ENCODE measurements around the gene LHPP.

LHPP gene

DNA sequence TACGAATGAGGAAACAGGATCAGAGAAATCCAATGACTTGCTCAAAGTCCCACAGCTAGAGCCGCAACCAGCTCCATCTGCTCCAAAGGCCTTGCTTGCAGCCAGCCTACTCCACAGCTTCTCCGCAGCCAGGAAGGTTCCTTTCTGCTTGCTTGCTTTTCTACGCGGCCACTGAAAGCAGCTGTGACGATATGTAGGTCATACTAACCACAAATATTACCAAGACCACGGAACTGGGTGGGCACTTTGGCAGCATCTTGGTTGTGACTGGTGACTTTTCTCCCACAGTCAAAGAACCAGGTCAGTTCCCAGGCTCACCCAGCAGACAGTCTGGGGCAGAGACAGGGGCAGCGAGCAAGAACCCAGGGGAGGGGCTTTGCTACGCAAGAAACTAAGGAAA is 196.2 kb downstream of the LHPP start:
- H3K27ac ChIP-seq, result no peak overlapping the region
- no peak for TF ChIP-seq ZFX (IDR thresholded peaks at IDR 0.05)
- TF ChIP-seq, protein P1, sequence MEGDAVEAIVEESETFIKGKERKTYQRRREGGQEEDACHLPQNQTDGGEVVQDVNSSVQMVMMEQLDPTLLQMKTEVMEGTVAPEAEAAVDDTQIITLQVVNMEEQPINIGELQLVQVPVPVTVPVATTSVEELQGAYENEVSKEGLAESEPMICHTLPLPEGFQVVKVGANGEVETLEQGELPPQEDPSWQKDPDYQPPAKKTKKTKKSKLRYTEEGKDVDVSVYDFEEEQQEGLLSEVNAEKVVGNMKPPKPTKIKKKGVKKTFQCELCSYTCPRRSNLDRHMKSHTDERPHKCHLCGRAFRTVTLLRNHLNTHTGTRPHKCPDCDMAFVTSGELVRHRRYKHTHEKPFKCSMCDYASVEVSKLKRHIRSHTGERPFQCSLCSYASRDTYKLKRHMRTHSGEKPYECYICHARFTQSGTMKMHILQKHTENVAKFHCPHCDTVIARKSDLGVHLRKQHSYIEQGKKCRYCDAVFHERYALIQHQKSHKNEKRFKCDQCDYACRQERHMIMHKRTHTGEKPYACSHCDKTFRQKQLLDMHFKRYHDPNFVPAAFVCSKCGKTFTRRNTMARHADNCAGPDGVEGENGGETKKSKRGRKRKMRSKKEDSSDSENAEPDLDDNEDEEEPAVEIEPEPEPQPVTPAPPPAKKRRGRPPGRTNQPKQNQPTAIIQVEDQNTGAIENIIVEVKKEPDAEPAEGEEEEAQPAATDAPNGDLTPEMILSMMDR (conservative IDR thresholded peaks at IDR 0.05), result no peak

DNA sequence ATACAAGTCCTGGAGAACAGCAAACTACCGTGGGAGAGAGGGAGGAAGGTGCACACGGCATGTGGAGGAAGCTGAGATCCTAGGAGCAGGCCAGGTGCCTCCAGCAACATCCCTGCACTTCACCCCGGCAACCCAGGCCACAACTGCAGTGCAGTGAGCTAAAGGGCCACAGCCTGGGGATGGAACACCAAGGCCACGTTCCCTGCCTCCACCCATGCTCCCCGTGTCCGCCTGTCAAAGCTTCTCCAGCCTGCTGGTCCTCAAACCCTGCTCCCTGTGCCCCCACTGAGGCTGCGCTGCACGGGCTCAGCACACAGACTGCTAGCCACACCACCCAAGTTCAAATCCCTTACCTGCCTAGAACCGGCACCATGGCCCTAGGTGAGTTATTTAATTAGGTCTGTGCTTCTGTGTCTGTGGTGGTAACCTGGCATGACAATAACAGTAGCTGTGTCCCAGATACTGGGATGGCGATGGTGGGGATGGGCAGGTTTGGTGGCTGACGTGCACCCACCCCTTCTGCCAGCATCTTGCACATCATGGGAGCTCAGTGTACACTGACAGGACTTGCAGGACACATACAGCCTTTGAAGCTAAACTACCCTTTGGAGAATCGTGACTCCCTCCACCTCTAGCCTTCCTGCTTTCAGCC is 197.1 kb downstream of the LHPP start:
- no peak for TF ChIP-seq ZFX (IDR thresholded peaks at IDR 0.05)
- TF ChIP-seq, protein P1 (conservative IDR thresholded peaks at IDR 0.05), result no peak
- H3K27ac ChIP-seq, result no peak overlapping the region

GRCh38 chr10:124659380-124659779 is 197.8 kb downstream of the LHPP start:
- TF ChIP-seq ZFX (IDR thresholded peaks at IDR 0.05), result no peak
- TF ChIP-seq, protein P1 (conservative IDR thresholded peaks at IDR 0.05), result no peak
- H3K27ac ChIP-seq, result no peak overlapping the region

- H3K27ac ChIP-seq, result no peak overlapping the region
- no peak for TF ChIP-seq ZFX (IDR thresholded peaks at IDR 0.05)
- TF ChIP-seq, protein P1 (conservative IDR thresholded peaks at IDR 0.05), result no peak
Measured at GRCh38 chr10:124660404-124661125, 198.9 kb downstream of the LHPP start.

DNA sequence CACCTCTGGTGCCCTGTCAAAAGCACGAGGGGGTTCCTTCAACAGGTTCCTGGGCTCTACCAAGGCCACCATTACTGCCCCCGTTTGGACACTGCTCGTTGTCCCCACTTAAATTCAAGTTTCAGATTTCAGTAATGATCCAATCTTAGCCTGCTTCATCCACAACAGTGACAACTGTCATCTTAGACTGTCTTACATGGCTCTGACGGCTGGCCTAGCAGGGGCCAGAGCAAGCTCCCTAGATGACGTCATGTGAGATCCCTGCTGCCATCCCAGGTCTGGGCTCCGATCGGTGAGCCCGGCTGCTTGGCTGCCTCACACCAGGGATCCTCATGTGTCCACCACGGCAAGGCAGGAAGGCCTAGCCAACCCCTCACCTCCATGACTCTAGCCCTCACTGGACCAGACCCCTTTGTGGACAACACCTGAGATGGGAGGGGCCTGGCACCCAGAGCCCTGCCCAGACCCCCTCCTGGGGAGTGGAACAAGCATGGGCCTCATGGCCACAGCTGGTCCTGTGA is 200.1 kb downstream of the LHPP start:
- TF ChIP-seq, protein P1 (conservative IDR thresholded peaks at IDR 0.05), result no peak
- TF ChIP-seq ZFX (IDR thresholded peaks at IDR 0.05), result no peak
- H3K27ac ChIP-seq, result no peak overlapping the region

DNA sequence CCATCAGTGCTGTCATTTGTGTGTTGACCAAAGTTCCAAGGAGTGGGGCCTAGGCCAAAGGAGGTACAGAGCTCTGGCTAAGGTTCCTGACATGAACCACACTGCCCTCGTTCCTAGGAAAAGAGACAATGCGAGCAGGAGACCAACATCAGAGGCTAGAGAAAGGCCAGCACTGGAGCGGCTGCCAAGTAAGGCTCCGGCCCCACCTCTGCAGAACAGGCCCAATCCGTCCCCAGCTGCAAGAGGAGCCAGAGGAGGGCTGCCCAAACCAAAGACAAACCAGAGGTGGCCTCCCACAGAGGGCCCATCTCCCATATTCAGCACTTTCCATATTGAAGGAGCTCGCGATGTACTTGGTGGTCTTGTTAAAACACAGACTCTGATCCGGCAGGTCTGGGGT is 201.6 kb downstream of the LHPP start:
- TF ChIP-seq ZFX (IDR thresholded peaks at IDR 0.05), result no peak
- TF ChIP-seq, protein P1 (conservative IDR thresholded peaks at IDR 0.05), result no peak
- H3K27ac ChIP-seq, result no peak overlapping the region
